ENCODE measurements around the gene POLR3A.

The POLR3A gene

GRCh38 chr10:77975086-77975666, 54.1 kb downstream of the POLR3A start:
- DNase-seq = no peak

DNA sequence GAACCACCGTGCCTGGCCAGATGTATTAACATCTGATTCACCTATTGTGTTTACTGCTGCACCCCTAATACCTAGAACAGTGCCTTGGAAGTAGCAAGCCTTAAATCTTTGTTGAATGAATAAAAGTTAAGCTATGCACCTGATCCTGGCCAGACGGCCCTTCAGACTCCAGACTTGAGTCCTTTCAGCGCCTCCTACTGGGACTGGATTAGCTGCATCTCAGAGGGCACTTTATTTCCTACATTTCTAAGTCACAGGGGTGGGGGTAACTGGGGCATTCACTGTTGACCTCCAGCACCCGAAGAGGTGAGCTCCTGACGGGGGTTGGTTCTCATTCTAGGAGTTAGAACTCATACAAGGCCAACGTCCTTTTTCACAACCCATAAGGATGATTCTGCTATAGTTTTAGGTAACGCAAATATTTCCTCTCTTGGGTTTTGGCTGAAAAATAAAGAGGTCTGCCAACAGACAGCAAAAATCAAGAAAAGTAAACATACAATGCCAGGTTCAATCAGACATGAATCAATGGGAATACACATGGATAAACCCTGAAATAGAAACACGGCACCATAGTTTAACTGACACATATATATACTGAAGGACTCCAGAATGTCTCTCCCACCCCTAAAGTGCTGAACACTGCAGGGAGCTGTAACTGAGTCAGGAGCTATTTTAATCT, 54.8 kb downstream of the POLR3A start:
- no peak for DNase-seq

- DNase-seq = no peak
Observed at GRCh38 chr10:77973276-77973675, 56.0 kb downstream of the POLR3A start.

GRCh38 chr10:77972148-77972547, 57.2 kb downstream of the POLR3A start:
- no peak for DNase-seq

DNA sequence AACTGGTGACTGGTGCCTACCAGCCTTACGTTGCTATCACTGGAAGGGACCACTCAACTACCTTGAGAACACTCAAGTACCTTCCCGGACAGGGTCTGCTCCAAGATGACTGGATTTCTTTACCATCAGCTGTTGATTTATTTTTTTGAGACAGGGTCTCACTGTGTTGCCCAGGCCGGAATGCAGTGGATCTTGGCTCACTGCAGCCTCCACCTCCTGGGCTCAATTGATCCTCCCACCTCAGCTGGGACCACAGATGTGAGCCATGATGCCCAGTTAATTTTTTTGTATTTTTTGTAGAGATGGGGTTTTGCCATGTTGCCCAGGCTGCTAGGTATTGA, 57.5 kb downstream of the POLR3A start:
- no peak for DNase-seq

DNA sequence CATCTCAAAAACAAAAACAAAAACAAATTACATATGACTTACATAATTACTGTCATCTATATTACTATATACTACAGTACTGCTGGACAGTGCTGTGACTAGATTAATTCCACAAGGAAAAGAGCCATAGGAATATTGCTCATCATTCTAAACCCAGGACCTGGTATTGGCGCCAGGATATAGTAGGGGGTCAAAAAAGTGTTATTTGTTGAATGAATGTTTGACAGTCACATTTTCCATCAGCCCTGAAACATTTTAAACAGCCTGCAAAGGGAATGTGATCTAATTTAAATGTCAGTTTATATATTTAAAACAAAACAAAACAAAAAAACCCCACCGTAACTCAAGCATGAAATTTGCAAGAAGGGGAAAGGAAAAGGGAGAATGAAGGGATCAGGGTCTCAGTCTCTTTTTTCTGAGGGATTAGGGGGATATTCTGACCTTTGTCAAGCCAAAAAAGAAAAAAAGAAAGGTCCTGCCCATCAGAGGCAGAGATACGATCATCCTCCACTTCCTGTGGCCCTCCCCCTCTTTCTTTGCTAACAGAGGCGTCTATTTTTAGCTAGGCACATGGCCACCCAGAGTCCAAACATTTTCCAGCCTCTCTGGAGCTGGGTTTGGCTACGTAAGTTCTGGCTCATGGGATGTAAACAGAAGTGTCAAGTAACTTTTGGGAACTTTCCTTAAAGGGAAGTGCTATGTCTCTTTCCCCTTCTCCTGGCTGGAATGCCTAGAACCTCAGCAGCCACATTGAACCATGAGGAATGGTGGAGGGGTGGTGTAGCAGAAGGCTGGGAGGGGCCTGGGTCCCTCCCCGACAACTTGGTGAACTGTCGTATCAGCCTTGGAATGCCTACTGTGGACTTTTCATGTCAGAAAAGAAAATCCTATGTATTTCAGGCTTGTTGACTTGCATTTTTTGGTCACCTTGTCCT, 58.2 kb downstream of the POLR3A start:
- no peak for DNase-seq

- DNase-seq = no peak
Observed at GRCh38 chr10:77969114-77969513, 60.2 kb downstream of the POLR3A start.

DNA sequence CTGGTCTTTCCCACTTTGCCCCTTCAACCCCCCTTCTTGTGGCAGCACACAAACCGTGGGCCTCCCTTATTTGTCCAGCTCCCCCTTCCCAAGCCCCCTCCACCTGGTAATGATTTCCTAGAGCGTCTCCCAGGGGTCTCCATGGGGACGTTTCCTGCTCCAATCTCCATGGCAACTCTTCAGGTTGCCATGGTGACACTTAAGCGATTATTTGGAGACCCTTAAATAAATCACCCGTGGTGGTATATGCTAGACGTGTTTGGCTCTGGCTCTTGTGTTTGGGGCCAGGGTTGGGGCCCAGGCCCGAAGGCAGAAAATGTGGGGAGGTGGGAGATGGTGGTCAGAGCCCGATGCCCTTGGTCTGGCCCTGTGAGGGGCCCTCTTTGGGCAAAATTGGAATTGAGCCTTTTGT, 61.7 kb downstream of the POLR3A start:
- DNase-seq = no peak

- DNase-seq = no peak
Observed at GRCh38 chr10:77965294-77965693, 64.0 kb downstream of the POLR3A start.

DNA sequence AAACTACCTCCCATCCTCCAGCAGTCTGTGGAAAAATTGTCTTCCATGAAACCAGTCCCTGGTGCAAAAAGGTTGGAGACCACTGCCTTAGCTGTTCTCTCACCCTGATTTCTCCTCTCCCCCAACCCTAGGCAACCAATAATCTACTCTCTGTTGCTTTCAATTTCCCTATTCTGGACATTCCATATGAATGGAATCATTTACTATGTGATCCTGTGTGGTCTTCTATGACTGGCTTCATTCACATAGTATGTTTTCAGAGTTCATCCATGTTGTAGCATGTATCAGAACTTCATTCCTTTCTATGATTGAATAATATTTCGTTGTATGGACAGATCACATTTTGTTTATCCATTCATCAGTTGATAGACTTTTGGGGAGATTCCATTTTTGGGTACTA, 64.5 kb downstream of the POLR3A start:
- no peak for DNase-seq

GRCh38 chr10:77963901-77964300, 65.4 kb downstream of the POLR3A start:
- DNase-seq = no peak

- no peak for DNase-seq
Observed at GRCh38 chr10:77962350-77963146, 66.8 kb downstream of the POLR3A start.

DNA sequence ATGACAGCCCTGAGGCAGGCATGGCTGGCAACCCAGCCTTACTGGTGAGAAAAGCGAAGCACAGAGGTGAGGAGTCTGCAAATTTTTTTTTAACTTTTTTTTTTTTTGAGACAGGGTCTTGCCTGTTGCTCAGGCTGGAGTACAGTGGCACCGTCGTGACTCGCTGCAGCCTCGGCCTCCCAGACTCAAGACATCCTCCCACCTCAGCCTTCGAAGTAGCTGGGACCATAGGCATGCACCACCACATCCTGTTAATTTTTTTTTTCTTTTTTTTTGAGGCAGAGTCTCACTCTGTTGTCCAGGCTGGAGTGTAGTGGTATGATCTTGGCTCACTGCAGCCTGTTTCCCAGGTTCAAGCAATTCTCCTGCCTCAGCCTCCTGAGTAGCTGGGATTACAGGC, 67.6 kb downstream of the POLR3A start:
- no peak for DNase-seq

DNA sequence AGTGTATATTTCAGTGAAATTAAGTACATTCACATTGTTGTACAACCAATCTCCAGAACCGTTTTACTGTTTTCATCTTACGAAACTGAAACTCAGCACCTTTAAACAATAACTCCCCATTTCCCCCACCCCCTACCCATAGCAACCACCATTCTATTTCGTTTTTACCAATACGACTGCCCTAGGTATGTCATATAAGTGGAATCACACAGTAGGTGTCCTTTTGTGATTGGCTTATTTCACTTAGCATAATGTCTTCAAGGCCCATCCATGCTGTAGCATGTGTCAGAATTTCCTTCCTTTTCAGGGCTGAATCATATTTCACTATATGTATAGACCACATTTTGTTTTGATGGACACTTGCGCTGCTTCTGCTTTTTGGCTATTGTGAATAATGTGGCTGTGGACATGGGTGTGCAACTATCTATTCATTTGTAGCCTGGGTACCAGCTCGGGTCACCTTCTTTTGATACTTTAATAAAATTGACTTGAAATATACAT, 68.4 kb downstream of the POLR3A start:
- DNase-seq = no peak

DNA sequence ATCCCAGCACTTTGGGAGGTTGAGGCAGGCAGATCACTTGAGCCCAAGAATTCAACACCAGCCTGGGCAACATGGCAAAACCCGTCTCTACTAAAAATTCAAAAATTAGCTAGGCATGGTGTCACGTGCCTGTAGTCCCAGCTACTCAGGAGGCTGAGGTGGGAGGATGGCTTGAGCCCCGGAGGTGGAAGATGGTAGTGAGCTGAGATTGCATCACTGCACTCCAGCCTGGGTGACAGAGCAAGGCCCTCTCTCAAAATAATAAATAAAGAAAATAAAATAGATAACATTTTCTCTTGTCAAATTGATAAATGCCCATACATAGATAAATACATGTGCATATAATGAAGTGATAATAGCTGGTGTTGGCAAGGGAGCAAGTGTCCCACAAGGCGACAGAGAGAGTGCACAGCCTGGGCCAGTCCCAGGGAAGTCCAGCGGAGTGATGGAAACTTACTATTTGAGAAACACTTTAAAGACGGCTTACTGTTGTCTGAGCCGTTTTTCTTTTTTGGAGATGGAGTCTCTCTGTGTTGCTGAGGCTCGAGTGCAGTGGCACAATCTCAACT, 69.3 kb downstream of the POLR3A start:
- no peak for DNase-seq

GRCh38 chr10:77959384-77959783, 69.9 kb downstream of the POLR3A start:
- no peak for DNase-seq

DNA sequence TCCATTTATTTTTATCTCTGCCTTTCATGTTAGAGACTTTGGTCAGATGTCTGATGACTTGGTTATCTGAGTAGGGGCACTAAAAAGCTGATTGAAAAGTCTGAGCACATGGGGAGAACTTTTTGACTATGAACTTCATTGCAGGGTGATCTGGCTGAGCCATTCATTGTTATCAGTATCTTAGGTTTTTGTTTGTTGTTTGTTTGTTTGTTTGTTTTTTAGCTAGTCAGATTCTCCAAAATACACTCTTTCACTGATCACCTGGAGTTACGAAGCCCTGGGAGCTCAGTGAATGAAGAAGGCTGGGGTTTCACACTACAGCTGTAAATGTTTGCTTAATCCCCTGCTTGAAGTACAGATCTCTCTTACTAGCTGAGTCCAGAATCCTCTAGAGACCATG, 74.2 kb downstream of the POLR3A start:
- DNase-seq = no peak

DNA sequence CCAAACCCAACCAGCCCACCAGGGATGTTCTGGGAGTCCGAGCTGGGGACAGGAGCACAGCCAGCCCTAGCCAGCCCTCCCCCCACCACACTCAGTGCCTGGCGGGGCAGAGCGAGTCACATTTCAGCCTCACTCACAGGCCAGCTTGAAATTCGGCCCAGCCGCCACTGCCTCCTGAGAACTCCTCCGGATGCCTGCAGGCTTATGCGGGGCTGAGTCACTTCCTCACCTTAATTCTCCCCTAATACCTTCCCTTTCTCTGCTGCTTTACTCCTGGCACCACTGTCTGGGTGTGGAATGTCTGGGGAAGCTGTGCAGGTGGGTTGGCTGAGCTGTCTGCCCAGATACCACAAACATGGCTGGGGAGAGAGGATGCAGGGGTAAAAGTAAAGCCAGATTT, 80.1 kb downstream of the POLR3A start:
- no peak for DNase-seq

- no peak for DNase-seq
Observed at GRCh38 chr10:77946084-77946483, 83.2 kb downstream of the POLR3A start.

DNA sequence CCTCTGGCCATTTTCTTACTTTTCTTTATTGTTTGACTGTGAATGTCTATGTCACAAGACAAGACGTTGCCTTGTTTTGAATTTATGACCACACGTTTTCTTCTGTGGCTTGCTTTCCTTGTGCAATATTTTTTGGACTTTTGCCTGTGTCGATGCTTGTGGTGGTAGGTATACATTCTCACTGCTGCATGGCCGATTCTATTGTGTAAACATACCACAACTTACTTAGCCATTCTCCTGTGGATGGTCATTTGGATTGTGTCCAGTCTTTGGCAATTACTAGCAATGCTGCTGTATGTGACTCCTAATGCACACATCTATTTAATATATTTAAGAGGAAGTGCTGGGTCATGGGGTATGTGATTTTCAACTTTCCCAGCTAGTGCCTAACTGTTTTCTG, 84.8 kb downstream of the POLR3A start:
- no peak for DNase-seq

DNA sequence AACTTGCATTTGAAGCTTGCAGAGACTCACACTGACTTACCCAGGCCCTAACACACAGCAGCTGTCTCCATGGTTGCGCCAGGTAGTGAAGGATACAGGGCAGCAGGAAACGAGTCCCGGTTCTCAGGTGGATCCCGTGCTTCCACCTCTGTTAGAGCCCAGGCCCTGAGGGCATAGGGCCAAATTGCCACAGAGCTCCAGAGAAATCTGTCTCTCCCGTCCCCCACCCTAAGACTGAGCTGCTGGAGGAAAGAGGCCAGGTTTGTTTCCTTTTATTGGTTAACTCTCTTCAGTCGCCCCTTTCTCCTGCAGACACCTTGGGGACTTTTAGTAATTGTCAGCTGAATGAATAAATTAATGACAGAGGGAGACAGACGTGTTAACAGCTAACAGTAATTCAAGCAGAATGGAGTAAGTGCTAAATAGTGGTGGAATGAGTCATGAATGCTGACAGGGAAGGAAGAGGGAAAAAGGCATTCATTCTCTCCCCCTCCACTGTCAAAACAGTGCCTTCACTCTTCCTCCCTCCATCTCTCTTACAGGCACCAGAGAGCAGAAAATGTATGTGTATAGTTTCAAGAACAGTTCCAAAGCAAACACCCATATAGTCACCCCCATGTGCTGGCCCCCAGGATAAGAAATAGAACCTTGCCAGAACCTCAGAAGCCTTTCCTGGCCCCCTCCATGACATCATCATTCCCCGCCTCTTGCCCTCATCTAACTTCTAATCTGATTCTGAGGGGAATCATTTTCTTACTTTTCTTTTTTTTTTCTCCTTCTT, 86.0 kb downstream of the POLR3A start:
- DNase-seq = no peak

DNA sequence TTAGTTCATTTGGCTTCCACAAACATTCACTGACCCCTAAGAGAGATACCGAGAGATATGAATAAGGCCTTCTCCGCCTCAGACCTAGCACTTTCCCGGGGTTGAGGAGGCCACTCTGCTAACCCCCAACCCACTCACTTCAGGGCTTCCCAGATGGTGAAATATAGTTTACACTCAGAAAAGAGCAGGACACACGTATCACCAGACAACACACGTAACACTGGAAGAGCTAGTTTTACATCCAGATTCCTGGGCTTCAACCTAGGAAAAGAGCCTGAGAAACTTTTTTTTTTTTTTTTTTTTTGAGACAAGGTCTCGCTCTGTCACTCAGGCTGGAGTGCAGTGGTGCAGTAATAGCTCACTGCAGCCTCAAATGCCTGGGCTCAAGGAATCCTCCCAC, 87.5 kb downstream of the POLR3A start:
- no peak for DNase-seq

All from COR-L47 (cell line).